Airway epithelial cell (primary cell): ENCODE measurements around the gene FNBP1. TPM values are rescaled to one million over a fixed set of nuclear protein-coding genes. Genes with fewer than 3 reads are reported as not detected.

ENCODE experiments used
- total RNA-seq: library from RNA; depleted of rRNA; stranded (reverse); fragments of >200 nt; gene quantifications from 2 replicates; pipeline ENCODE4 v1.2.3, GENCODE V29; 2015

Gene FNBP1
- 9.1 and 13.5 TPM in 2 replicates for total RNA-seq

GRCh38 chr9:130042885-130043653, at the start of gene FNBP1:
TSS of gene FNBP1 (minus strand) at chr9:130043189. CDS start at chr9:130042975, 214 bp downstream.

GRCh38 chr9:130053504-130054324, 10.7 kb upstream of the FNBP1 start, which contains the start of gene GPR107:
TSS of gene GPR107 (plus strand) at chr9:130053906. CDS start at chr9:130053933, 27 bp downstream.

Other genes with a start within 250 kb of the FNBP1 start
- gene TOR1B, start 240.0 kb downstream of the FNBP1 start, total RNA-seq = 16.9 and 30.3 TPM in 2 replicates
- gene TOR1A, start 219.1 kb downstream of the FNBP1 start, total RNA-seq = 29.5 and 45.5 TPM in 2 replicates
- gene C9orf78, start 207.9 kb downstream of the FNBP1 start, total RNA-seq = 33.7 and 38.4 TPM in 2 replicates
- 16.2 and 19.2 TPM in 2 replicates for gene USP20, start 207.7 kb downstream of the FNBP1 start, total RNA-seq
- gene GPR107, start 10.7 kb upstream of the FNBP1 start, total RNA-seq = 12.3 and 20.6 TPM in 2 replicates
- gene NCS1, start 129.2 kb upstream of the FNBP1 start, total RNA-seq = 42.7 and 58.1 TPM in 2 replicates
- gene HMCN2, start 222.6 kb upstream of the FNBP1 start, total RNA-seq = 0.05 TPM in 1 of 2 replicates, not detected in the other